Ishikawa (cell line): ENCODE measurements around the gene THAP7.

Experiments used
- CEBPB ChIP-seq: IDR thresholded peaks from 2 replicates; pipeline ENCODE4 v1.6.1; 2012
- CREB1 ChIP-seq: IDR thresholded peaks from 2 replicates; pipeline ENCODE4 v1.6.1; 2012; ENCODE audit warnings: low read depth
- EGR1 ChIP-seq: IDR thresholded peaks from 2 replicates; pipeline ENCODE4 v1.6.1; 2012
- EP300 ChIP-seq: IDR thresholded peaks from 2 replicates; pipeline ENCODE4 v1.6.1; 2012; ENCODE audit warnings: borderline replicate concordance
- FOXM1 ChIP-seq: IDR thresholded peaks from 2 replicates; pipeline ENCODE4 v1.6.1; 2012; ENCODE audit warnings: low read depth, borderline replicate concordance
- MAX ChIP-seq: IDR thresholded peaks from 2 replicates; pipeline ENCODE4 v1.6.1; 2012
- NFIC ChIP-seq: IDR thresholded peaks from 2 replicates; pipeline ENCODE4 v1.6.1; 2012
- RAD21 ChIP-seq: IDR thresholded peaks from 2 replicates; pipeline ENCODE4 v1.6.1; 2012; ENCODE audit warnings: low read depth
- REST ChIP-seq: IDR thresholded peaks from 2 replicates; pipeline ENCODE4 v1.6.1; 2012; ENCODE audit warnings: low read depth, mild to moderate bottlenecking
- TAF1 ChIP-seq: IDR thresholded peaks from 2 replicates; pipeline ENCODE4 v1.6.1; 2012; ENCODE audit warnings: low read depth, mild to moderate bottlenecking
- TCF12 ChIP-seq: IDR thresholded peaks from 2 replicates; pipeline ENCODE4 v1.6.1; 2012; ENCODE audit warnings: low read depth
- TEAD4 ChIP-seq: IDR thresholded peaks from 2 replicates; pipeline ENCODE4 v1.6.1; 2012
- USF1 ChIP-seq: IDR thresholded peaks from 2 replicates; pipeline ENCODE4 v1.6.1; 2012
- YY1 ChIP-seq: IDR thresholded peaks from 2 replicates; pipeline ENCODE4 v1.6.1; 2012; ENCODE audit warnings: low read depth
- ZBTB7A ChIP-seq: IDR thresholded peaks from 2 replicates; pipeline ENCODE4 v1.6.1; 2012; ENCODE audit warnings: low read depth

THAP7 gene

GRCh38 chr22:20956258-20957101, 45.4 kb downstream of the THAP7 start:
- TF ChIP-seq TCF12 (no peak), NFIC (peak; percentile 21; the same call in 1 of the 2 replicates)

GRCh38 chr22:20955548-20955947, 46.4 kb downstream of the THAP7 start:
- TF ChIP-seq MAX (no peak), CEBPB (no peak), USF1 (no peak), EP300 (no peak), TCF12 (no peak), ZBTB7A (no peak), YY1 (no peak), CREB1 (no peak), NFIC (no peak), TEAD4 (no peak), FOXM1 (no peak), TAF1 (no peak), REST (no peak)

- TF ChIP-seq TAF1 (no peak), REST (no peak), TCF12 (no peak), RAD21 (no peak), EP300 (no peak), CREB1 (no peak), FOXM1 (no peak), MAX (no peak), NFIC (no peak), TEAD4 (no peak), EGR1 (no peak)
Observed at GRCh38 chr22:20953668-20954500, 48.0 kb downstream of the THAP7 start.

GRCh38 chr22:20953342-20953608, 48.6 kb downstream of the THAP7 start:
- no peak for TF ChIP-seq USF1
- no peak for TF ChIP-seq NFIC
- no peak for TF ChIP-seq EGR1
- no peak for TF ChIP-seq CREB1
- no peak for TF ChIP-seq YY1
- TF ChIP-seq TAF1: no peak
- TF ChIP-seq FOXM1: no peak

GRCh38 chr22:20952544-20953341, 49.2 kb downstream of the THAP7 start:
- TF ChIP-seq FOXM1 (no peak), USF1 (no peak), MAX (no peak), TEAD4 (no peak)
